Mesothelial cell of epicardium (in vitro differentiated cells): Measurements from ENCODE around the gene IQGAP3. TPM values are rescaled to one million over a fixed set of nuclear protein-coding genes. Genes with fewer than 3 reads are reported as not detected.

Experiments used
- DNase-seq, 2 experiments: peaks; one replicate each; pipeline ENCODE4 v3.0.0; 2021; ENCODE audit warnings: low spot score in 2 of 2; ENCODE audit not compliant: unreplicated experiment in 2 of 2
- H3K27ac Mint-ChIP-seq: 2 replicates; pipeline ENCODE4 v1.8.0; 2021; ENCODE audit warnings: mixed read lengths
- H3K27me3 Mint-ChIP-seq: 2 replicates; pipeline ENCODE4 v1.8.0; 2021; ENCODE audit warnings: low read depth, mixed read lengths
- H3K36me3 Mint-ChIP-seq: 2 replicates; pipeline ENCODE4 v1.8.0; 2021; ENCODE audit warnings: mixed read lengths
- H3K4me1 Mint-ChIP-seq: 2 replicates; pipeline ENCODE4 v1.8.0; 2021; ENCODE audit warnings: mixed read lengths
- H3K4me3 Mint-ChIP-seq: 2 replicates; pipeline ENCODE4 v1.8.0; 2021; ENCODE audit warnings: mild to moderate bottlenecking, moderate library complexity, mixed read lengths
- H3K9me3 Mint-ChIP-seq: 2 replicates; pipeline ENCODE4 v1.8.0; 2021; ENCODE audit warnings: mixed read lengths
- CTCF ChIP-seq: fragments of 200-600 bp; sonication (generic); IDR thresholded peaks from one replicate; pipeline ENCODE4 v1.5.0; 2021; ENCODE audit warnings: antibody characterized with exemption; ENCODE audit not compliant: unreplicated experiment
- total RNA-seq: library from RNA; stranded (reverse); gene quantifications from 3 replicates; pipeline ENCODE4 v1.2.1, GENCODE V29; 2021

Gene IQGAP3
- total RNA-seq, 1 donor from 2014 or later: 17.6 TPM

GRCh38 chr1:156480016-156480370 lies 92.4 kb downstream of the IQGAP3 start:
- Mint-ChIP-seq H3K27me3 (no peaks in the 10 kb centered on the region), H3K4me3 (no peak overlapping the region), H3K36me3 (peaks cover 31% of the 10 kb centered on the region), H3K9me3 (no peaks in the 10 kb centered on the region), H3K27ac (no peak overlapping the region), H3K4me1 (no peaks in the 10 kb centered on the region)
- TF ChIP-seq CTCF: no peak
- DNase-seq: no peak

DNA sequence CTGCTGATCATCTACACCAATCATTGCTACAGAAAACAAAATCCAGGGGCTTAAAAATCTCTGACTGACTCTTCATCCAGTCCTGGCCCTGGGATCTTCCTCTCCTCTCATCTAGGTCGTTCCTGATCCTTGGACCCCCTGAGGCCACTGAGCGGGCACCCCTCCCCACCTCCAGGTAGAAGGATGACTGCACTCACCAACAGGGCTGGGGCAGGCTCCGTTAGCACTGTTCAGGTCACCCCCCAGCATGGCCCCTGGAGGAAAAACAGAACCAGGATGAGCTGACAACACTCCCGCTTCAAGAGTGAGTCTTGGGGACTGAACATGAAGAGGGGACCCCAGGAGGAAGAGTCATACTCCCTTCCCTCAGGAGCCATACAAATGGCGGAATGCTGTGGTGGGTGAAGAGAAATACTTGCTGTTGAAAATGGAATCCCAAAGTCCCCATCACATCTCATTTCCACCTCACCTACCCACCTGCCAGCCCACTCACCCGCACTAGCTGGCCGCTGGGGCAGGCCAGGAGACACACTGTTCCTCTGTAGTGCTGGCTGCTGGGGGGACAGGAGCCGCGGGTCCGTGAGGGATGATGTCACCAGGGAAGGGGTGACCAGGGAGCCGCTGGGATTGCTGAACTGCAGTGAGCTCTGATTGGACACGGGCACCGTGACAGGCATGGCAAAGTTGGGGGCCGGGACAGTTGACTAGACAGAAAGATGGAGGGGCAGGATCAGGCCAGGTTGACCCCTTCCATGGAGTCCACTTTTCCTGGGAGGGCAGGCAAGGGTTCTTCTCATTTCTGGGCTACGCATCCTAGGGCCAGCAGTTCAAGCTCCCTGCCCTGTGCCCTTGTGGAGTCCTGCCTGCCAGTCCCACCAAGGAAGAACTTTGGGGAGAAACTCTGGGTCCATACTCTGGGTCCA lies 93.0 kb downstream of the IQGAP3 start:
- DNase-seq: no peak
- H3K4me1 Mint-ChIP-seq: no peaks in the 10 kb centered on the region
- H3K27ac Mint-ChIP-seq: no peak overlapping the region
- no peaks in the 10 kb centered on the region for H3K27me3 Mint-ChIP-seq
- no peak for TF ChIP-seq CTCF
- no peak overlapping the region for H3K4me3 Mint-ChIP-seq
- H3K9me3 Mint-ChIP-seq: no peaks in the 10 kb centered on the region
- peaks cover 32% of the 10 kb centered on the region for H3K36me3 Mint-ChIP-seq

DNA sequence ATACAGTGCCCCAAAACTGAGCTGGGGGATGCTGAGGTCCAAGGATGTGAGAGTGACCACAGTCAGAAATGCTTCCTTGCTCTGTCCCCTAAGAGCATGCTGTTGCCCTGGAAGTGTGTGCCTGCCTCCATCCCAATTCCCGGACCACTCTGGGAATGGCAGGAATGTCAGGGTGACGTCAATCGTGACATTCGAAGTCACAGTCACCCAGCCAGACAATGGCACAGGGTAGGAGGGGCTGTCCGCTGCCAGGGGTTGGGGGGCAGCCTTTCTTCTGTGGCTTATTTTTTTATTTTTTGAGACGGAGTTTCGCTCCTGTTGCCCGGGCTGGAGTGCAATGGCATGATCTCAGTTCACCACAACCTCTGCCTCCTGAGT lies 94.1 kb downstream of the IQGAP3 start:
- Mint-ChIP-seq H3K9me3 (no peaks in the 10 kb centered on the region), H3K4me3 (no peak overlapping the region), H3K4me1 (no peaks in the 10 kb centered on the region), H3K27me3 (no peaks in the 10 kb centered on the region), H3K36me3 (peaks cover 40% of the 10 kb centered on the region), H3K27ac (no peak overlapping the region)
- TF ChIP-seq CTCF: no peak
- DNase-seq: no peak

- Mint-ChIP-seq H3K27ac (no peak overlapping the region), H3K4me3 (no peak overlapping the region), H3K27me3 (no peaks in the 10 kb centered on the region), H3K9me3 (no peaks in the 10 kb centered on the region), H3K4me1 (no peaks in the 10 kb centered on the region), H3K36me3 (peaks cover 42% of the 10 kb centered on the region)
- no peak for DNase-seq
- no peak for TF ChIP-seq CTCF
Measured at GRCh38 chr1:156477526-156478249, 94.7 kb downstream of the IQGAP3 start.

GRCh38 chr1:156476501-156477298 lies 95.7 kb downstream of the IQGAP3 start:
- Mint-ChIP-seq H3K27ac (no peak overlapping the region), H3K36me3 (peaks cover 45% of the 10 kb centered on the region)

More at GRCh38 chr1:156476501-156477298, 95.7 kb downstream of the IQGAP3 start:
- H3K27me3 Mint-ChIP-seq: no peaks in the 10 kb centered on the region
- DNase-seq: no peak
- no peaks in the 10 kb centered on the region for H3K4me1 Mint-ChIP-seq
- no peak overlapping the region for H3K4me3 Mint-ChIP-seq
- no peak for TF ChIP-seq CTCF
- H3K9me3 Mint-ChIP-seq: no peaks in the 10 kb centered on the region
